ENCODE measurements around the gene CASP10.

GRCh38 chr2:201270293-201271001, 87.5 kb downstream of the CASP10 start:
- TF ChIP-seq CTCF (IDR thresholded peaks at IDR 0.05): no peak
- TF ChIP-seq TCF7 (CRISPR knock-in tag; IDR thresholded peaks at IDR 0.05; ENCODE audit: low read depth): no peak
- no peak for TF ChIP-seq ZBTB21 (CRISPR knock-in tag; IDR thresholded peaks at IDR 0.05; ENCODE audit: borderline replicate concordance)
- no peak for TF ChIP-seq ETV6 (CRISPR knock-in tag; IDR thresholded peaks at IDR 0.05)
- TF ChIP-seq ZMAT4 (CRISPR knock-in tag; IDR thresholded peaks at IDR 0.05): no peak
- no peak for TF ChIP-seq CBFB (CRISPR knock-in tag; IDR thresholded peaks at IDR 0.05; ENCODE audit: low read depth)
- no peak for TF ChIP-seq ZNF263 (CRISPR knock-in tag; IDR thresholded peaks at IDR 0.05; ENCODE audit: low read depth)
- TF ChIP-seq E2F5 (CRISPR knock-in tag; IDR thresholded peaks at IDR 0.05): no peak
- no peak for TF ChIP-seq CREB1 (CRISPR knock-in tag; IDR thresholded peaks at IDR 0.05)
- no peak for TF ChIP-seq FOXK1 (CRISPR knock-in tag; IDR thresholded peaks at IDR 0.05)
- TF ChIP-seq ZBTB43 (CRISPR knock-in tag; IDR thresholded peaks at IDR 0.05): no peak
- TF ChIP-seq HMGXB4 (CRISPR knock-in tag; IDR thresholded peaks at IDR 0.05): no peak

Data from WTC11 (cell line).